ENCODE results near the gene HOXA6. TPM values are rescaled to one million over a fixed set of nuclear protein-coding genes. Genes with fewer than 3 reads are reported as not detected.

The HOXA6 gene
- total RNA-seq, 8 experiments from 2014 or later = 4.4 to 52.8 (median 23.7) TPM

DNA sequence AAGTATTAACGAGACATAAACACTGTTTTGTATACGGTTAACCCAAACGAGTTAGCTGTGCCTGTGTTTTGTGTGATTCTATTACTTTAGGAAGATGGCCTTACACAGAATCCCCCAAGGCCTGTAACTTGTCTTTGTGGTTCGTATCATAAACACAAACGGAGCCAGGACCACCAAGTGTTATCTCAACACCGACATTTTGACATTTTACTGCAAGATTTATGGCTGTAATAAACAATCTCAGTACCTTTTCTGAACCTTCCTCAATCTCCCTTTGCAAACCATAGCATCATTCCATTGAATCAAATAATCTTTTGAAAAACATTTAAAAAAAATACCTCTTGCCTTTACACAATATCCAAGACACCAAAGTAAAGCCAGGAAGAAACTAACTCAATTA, 14.6 kb downstream of the HOXA6 start:
- Histone ChIP-seq H3K27ac (peak overlapping the region; percentile 84 to 93), H3K4me3 (peak overlapping the region; percentile 46 to 92 (median 69)), H3K4me1 (replicated peaks in 1 of 2) (peaks cover 22 to 50% of the 10 kb centered on the region in 2 donors)
- no peak for ATAC-seq (replicated peaks in 6 of 8)
- in situ Hi-C loops (cut with MboI; ENCODE audit: low pct_unique_long_range_greater_than_20kb in 2 of 9, low sequenced_read_pairs in 9 of 9, unreplicated experiment in 9 of 9) = no loop called here
- WGBS, 10 experiments = 0 to 84% (median 63%) methylated on average over 3 to 6 of the region's 6 CpGs; no CpG with 5 or more reads in 3 of the 10 experiments

DNA sequence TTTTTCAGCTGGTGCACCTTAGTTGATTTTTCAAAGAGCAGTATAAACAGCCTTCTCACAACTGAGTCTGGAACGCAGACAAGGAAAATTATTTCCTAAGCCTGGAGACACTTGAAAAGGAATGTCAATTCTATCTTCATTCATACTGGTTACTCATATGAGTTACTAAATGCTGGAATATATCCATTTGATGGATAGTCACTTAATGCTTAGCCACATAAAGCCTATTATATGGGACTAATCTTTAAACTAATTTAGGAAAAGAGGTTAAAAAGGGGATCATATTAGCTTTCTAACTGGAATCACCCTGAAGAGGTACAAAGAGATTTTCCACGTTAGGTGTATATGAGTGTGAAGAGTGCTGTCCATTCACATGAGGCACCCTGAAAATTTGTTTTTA, 15.4 kb downstream of the HOXA6 start:
- in situ Hi-C loops (cut with MboI; ENCODE audit: low pct_unique_long_range_greater_than_20kb in 2 of 9, low sequenced_read_pairs in 9 of 9, unreplicated experiment in 9 of 9) = no loop called here
- Histone ChIP-seq H3K4me1 (replicated peaks in 1 of 2) (peaks cover 26 to 58% of the 10 kb centered on the region in 2 donors), H3K27ac (peak overlapping the region; percentile 84 to 93), H3K4me3 (peak overlapping the region; percentile 47 to 92 (median 69))
- 6 to 100% (median 60%) methylated on average over 1 to 2 of the region's 2 CpGs; no CpG with 5 or more reads in 2 of the 10 experiments for WGBS, 10 experiments
- no peak for ATAC-seq (replicated peaks in 6 of 8)

DNA sequence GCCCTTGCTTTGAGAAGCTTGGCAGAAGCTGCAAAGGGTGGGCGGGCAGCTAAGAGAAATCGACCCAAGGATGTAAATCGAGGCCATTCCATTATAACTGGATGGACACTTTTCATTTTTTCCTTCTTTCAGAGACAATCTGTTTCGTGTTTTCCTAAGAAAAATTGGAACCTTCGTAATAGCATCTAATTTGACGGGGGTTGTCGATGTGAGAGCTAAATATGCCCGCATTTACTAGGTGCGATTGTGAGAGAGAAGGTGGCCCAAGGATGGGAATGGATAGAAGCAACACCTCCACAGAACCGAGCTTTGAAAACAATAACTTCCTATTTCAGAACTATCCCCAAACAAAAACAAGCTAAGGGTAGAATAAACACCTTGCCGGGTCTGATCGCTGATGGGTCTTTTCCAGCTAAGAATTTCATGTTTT, 16.2 kb downstream of the HOXA6 start:
- H3K4me3 ChIP-seq = peak overlapping the region; percentile 47 to 92 (median 69)
- ATAC-seq (replicated peaks in 6 of 8) = no peak
- peak overlapping the region; percentile 84 to 93 for H3K27ac ChIP-seq
- in situ Hi-C loops (cut with MboI; ENCODE audit: low pct_unique_long_range_greater_than_20kb in 2 of 9, low sequenced_read_pairs in 9 of 9, unreplicated experiment in 9 of 9) = no loop called here
- 0 to 44% (median 15%) methylated on average over 1 to 12 of the region's 12 CpGs for WGBS, 10 experiments
- H3K4me1 ChIP-seq (replicated peaks in 1 of 2) = peaks cover 28 to 66% of the 10 kb centered on the region in 2 donors

DNA sequence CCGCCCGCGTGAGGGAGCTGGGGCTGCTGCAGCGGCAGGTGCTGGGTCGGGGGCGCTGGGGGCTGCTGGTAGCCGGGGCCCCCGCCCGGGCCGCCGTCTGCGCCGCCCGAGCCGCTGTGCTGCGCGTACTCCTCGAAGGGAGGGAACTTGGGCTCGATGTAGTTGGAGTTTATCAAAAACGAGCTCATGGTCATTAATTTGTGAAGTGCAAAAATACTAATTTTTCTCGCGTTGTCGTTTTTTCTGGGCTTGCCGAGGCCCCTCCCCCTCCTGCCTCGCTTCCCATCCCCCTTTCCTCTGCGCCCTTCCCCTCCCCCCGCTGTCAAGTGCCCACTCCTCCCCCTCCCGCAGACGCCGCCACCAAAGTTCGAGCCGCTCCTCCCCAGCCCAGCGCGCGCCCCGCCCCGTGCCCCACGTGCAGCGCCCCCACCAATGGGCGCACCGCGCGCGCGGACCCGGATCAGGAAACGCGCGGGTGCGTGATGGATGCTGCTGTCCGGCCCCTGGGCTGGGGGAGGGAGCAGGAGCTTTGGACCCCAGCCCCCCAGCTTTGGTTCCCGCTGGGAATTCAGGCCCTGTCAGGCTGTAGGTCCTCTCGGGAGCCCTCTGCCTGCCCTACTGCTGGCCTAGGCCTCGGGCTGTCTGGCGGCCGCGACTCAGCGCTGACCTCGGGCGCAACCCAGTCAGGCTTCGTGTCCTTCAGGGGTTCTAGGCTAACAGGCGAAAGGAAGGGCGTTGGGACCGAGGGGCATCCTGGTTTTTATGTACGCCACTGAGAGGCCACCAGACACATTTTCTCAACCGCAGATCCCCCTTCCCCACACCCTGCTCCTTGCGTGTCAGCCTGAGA, 16.8 kb downstream of the HOXA6 start, which contains the start of gene HOXA4:
TSS of gene HOXA4 (minus strand) at position 218 of the 850 bp plus-strand sequence. CDS start at position 194, 24 bp downstream.
- WGBS, 10 experiments = 0 to 4% (median 1%) methylated on average over 1 to 7 of the region's 67 CpGs; no CpG with 5 or more reads in 4 of the 10 experiments
- Histone ChIP-seq H3K27ac (peak within 1 kb of the TSS; percentile 93 to 94), H3K4me3 (peak within 1 kb of the TSS; percentile 47 to 92 (median 69)), H3K4me1 (replicated peaks in 1 of 2) (peaks cover 27 to 71% of the 10 kb centered on the region in 2 donors)
- peak; percentile 76 to 93 (median 86) for ATAC-seq (replicated peaks in 6 of 8)
- in situ Hi-C loops (cut with MboI; ENCODE audit: low pct_unique_long_range_greater_than_20kb in 2 of 9, low sequenced_read_pairs in 9 of 9, unreplicated experiment in 9 of 9) = no loop called here

DNA sequence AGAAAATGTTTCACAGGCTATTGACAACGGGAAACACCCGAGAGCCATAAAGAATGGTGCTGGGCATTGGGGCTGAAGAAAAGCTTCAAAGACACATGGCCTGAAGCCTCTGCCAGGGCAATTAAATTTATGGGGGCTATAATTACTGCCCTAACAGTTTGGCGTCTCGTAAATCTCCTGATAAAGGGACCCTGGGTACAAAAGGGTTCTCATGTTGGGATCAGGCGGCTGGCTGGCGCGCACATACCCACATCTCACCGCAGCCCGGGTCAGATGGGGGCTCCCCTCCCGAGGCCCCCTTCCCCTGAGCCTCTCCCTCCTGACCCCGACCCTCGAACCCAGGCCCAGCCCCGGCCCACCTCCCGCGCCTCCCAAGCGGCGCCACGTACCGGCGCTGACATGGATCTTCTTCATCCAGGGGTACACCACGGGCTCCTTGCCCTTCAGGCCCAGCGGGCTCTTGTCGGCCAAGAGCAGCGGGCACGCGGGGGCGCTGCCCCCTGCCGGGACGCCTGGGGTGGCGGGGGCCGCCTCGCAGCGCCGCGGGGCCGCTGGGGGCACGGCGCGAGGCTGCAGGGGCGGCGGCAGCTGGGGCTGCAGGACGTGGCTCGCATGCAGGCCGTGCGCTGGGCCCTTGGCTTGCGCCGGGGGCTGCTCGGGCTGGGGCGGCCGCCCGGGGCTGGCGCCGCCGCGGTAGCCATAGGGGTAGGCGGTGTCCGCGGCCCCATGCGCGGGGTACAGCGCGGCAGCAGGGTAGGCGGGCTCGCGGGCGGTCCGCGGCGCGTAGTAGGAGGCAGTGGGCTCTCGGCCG, 17.6 kb downstream of the HOXA6 start:
- Histone ChIP-seq H3K4me1 (replicated peaks in 1 of 2) (peaks cover 28 to 71% of the 10 kb centered on the region in 2 donors), H3K27ac (peak overlapping the region; percentile 92 to 94), H3K4me3 (peak overlapping the region; percentile 47 to 92 (median 69))
- ATAC-seq (replicated peaks in 6 of 8) = peak; percentile 32 to 58 (median 40)
- WGBS, 10 experiments = 0 to 71% (median 69%) methylated on average over 2 to 4 of the region's 72 CpGs; no CpG with 5 or more reads in 7 of the 10 experiments
- in situ Hi-C loops (cut with MboI; ENCODE audit: low pct_unique_long_range_greater_than_20kb in 2 of 9, low sequenced_read_pairs in 9 of 9, unreplicated experiment in 9 of 9) = no loop called here

DNA sequence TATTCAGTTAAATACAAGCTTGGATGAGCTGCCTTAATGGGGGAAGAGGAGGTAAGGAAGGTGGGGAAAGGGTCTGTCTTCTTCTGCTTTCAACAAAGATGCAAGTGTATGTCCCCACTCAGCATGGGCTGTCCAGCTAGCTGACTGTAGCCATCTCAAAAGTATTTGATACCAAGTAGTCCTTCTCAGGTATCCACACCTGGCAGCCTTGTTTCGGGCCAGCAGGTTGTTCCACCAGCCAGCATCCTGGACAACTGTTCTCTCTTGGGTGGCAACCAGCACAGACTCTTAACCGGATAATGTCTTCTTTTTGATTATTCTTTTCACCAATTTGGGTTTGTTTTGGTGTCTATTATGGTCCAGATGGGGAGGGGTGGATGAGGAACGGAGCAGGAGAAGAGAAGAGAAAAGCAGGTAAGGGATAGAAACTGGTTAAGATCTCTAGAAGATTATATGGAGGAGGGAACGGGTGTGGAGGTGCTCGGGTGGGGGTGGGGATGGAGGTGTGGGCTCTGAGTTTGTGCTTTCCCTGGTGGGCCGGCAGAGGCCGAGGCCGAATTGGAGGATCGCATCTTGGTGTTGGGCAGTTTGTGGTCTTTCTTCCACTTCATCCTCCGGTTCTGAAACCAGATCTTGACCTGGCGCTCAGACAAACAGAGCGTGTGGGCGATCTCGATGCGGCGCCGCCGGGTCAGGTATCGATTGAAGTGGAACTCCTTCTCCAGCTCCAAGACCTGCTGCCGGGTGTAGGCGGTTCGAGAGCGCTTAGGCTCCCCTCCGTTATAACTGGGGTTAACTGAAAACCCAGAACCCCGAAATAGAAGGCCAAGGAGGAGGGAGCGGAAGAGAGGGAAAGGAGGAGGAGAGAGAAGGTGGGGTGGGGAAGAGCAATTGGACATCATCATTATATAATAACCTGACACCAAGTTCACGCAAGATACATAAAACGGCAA, 18.5 kb downstream of the HOXA6 start:
- Histone ChIP-seq H3K27ac (peak overlapping the region; percentile 92 to 94), H3K4me3 (peak overlapping the region; percentile 47 to 92 (median 69)), H3K4me1 (replicated peaks in 1 of 2) (peaks cover 25 to 70% of the 10 kb centered on the region in 2 donors)
- 1 to 100% (median 80%) methylated on average over 1 to 15 of the region's 28 CpGs; no CpG with 5 or more reads in 3 of the 10 experiments for WGBS, 10 experiments
- in situ Hi-C loops (cut with MboI; ENCODE audit: low pct_unique_long_range_greater_than_20kb in 2 of 9, low sequenced_read_pairs in 9 of 9, unreplicated experiment in 9 of 9) = no loop called here
- no peak for ATAC-seq (replicated peaks in 6 of 8)

DNA sequence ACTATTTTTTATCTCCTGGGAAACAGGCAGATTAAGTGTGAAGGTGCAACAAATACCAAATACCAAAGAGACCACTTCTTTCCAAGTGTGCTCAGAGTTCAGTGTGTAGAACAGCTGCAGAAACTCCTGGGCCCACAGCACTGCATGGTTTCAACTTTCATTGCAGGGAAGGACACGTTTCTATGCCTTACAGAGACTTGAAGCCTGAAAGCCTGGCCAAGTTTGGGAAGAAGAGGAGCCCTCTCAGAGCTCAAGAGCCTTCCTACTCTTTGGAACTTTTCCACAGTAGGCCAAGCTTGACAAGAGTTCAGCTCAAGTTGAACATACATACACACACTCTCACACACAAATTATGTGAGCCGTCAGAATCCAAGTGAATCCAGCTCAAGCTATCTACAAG, 19.5 kb downstream of the HOXA6 start:
- peaks cover 22 to 69% of the 10 kb centered on the region in 2 donors for H3K4me1 ChIP-seq (replicated peaks in 1 of 2)
- peak overlapping the region in 4 of 5 donors; percentile 53 to 92 (median 75) for H3K4me3 ChIP-seq
- no peak for ATAC-seq (replicated peaks in 6 of 8)
- peak overlapping the region in 1 of 2 donors; percentile 94 for H3K27ac ChIP-seq
- in situ Hi-C loops (cut with MboI; ENCODE audit: low pct_unique_long_range_greater_than_20kb in 2 of 9, low sequenced_read_pairs in 9 of 9, unreplicated experiment in 9 of 9) = no loop called here
- 0 to 100% (median 23%) methylated on average over 1 to 2 of the region's 2 CpGs; no CpG with 5 or more reads in 1 of the 10 experiments for WGBS, 10 experiments

DNA sequence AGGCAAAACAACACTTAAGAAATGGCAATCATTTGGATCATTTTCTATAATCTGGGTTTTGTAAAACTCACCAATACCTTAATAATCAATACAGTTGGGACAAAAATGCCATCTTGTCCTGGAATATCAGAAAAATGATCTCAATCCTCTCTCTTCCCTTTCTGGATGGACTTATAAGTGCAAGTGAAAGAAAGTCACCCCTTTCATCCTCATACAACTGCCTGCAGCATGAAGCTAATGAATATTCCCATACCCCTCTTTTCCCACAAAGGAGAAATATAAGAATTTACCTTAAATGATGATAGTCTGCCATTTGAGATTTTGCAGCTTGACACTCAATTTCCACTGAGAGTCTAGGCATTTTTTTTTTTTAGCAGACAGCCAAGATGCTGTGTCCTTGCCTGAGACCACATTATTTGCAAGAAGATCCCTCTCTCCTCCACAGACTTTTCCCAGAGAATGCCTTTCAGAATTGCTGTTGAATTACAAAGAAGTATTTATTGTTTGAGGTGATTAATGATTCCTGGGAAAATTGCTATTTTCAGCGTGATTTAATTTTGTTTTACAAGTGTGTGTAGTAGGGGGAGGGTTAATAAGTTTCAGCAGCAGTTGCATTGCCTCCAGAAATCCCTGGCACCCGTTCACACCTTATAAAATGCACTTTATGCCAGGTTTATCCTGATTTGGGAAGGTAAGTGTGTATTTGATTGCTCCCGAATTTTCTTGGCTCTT, 20.8 kb downstream of the HOXA6 start:
- peak overlapping the region; percentile 94 to 95 for H3K27ac ChIP-seq
- peak overlapping the region; percentile 8 to 69 (median 10) for H3K4me3 ChIP-seq
- no peak for ATAC-seq (replicated peaks in 6 of 8)
- 0 to 58% (median 0%) methylated on average over 1 to 3 of the region's 3 CpGs; no CpG with 5 or more reads in 1 of the 10 experiments for WGBS, 10 experiments
- in situ Hi-C loops (cut with MboI; ENCODE audit: low pct_unique_long_range_greater_than_20kb in 2 of 9, low sequenced_read_pairs in 9 of 9, unreplicated experiment in 9 of 9) = no loop called here
- H3K4me1 ChIP-seq (replicated peaks in 1 of 2) = peaks cover 22 to 68% of the 10 kb centered on the region in 2 donors

DNA sequence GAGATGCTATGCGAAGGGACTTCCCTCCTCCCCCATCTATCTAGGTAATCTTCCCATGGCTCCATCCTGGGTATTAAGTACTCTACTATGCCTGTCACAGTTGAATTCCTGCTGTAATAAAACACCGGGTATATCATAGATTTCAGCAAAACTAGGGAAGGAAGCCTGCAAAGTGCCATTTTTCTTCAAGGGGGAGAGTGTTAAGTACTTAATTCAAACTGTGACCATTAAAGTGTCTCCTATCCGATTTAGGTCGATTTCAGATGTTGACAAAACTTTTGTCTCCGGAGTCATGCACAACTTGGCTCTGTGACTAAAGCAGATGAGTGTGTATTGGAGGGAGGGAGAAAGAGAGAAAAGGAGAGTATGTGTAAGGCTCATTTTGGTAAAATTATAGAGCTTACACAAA, 21.6 kb downstream of the HOXA6 start:
- peaks cover 22 to 76% of the 10 kb centered on the region in 2 donors for H3K4me1 ChIP-seq (replicated peaks in 1 of 2)
- ATAC-seq (replicated peaks in 6 of 8) = no peak
- H3K27ac ChIP-seq = peak overlapping the region; percentile 94 to 95
- peak overlapping the region; percentile 10 to 69 (median 11) for H3K4me3 ChIP-seq
- WGBS, 10 experiments = 0 to 80% (median 47%) methylated on average over 2 to 5 of the region's 5 CpGs; no CpG with 5 or more reads in 3 of the 10 experiments
- in situ Hi-C loops (cut with MboI; ENCODE audit: low pct_unique_long_range_greater_than_20kb in 2 of 9, low sequenced_read_pairs in 9 of 9, unreplicated experiment in 9 of 9) = no loop called here

DNA sequence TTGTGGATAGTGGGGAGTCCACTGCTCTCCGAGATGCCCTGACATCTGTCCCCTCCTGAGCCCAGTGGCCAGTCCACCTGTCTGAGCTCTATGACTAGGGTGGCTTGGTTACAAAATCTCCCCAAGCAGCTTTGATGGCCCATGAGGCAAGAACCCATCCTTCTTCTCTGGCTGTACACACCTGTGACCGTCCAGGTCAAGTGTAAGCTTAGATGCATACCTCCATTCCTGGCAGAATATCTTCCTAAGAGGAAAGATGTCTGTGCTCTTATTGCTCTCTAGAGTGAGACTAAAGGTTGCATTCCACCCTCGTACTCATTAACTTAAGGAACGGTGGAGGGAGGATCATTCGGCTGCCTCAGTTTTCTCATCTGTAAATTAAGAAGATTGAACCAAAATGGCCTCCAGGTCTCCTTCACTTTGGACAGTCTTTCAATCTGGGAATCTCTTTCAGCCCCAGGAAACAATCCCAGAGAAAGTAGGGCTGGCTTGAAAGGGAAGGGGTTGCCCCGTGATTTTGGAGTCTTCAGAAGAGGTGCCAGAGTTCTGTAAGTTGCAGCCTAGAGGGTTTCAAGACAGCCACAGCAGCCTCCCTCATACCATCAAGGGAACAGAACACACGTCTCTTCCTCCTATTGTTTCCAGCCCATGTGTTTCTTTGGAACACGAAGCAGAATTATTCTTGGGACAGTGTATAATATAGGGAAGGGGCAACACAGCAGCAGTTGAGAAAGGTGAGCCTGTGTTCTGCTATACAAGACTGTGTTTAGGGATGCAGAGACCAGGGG, 22.5 kb downstream of the HOXA6 start:
- 0 to 81% (median 20%) methylated on average over 1 to 8 of the region's 8 CpGs for WGBS, 10 experiments
- in situ Hi-C loops (cut with MboI; ENCODE audit: low pct_unique_long_range_greater_than_20kb in 2 of 9, low sequenced_read_pairs in 9 of 9, unreplicated experiment in 9 of 9) = loop anchor here in 1 of 9 experiments (25.0 kb wide), 1 partner anchor 263 kb away; the partner anchor contains the start of gene SKAP2
- Histone ChIP-seq H3K4me3 (peak overlapping the region; percentile 41 to 87 (median 69)), H3K27ac (peak overlapping the region; percentile 94 to 95), H3K4me1 (replicated peaks in 1 of 2) (peaks cover 23 to 83% of the 10 kb centered on the region in 2 donors)
- ATAC-seq (replicated peaks in 6 of 8) = no peak
